NOMO-1 treated with dmso at 0.1 percent for 144 hours (cell line): ENCODE measurements around the gene KIDINS220.

Experiments
- DNase-seq: peaks from one replicate; lab custom pipeline; 2025; ENCODE audit not compliant: unreplicated experiment; lab: John Stamatoyannopoulos, UW

Gene KIDINS220

DNA sequence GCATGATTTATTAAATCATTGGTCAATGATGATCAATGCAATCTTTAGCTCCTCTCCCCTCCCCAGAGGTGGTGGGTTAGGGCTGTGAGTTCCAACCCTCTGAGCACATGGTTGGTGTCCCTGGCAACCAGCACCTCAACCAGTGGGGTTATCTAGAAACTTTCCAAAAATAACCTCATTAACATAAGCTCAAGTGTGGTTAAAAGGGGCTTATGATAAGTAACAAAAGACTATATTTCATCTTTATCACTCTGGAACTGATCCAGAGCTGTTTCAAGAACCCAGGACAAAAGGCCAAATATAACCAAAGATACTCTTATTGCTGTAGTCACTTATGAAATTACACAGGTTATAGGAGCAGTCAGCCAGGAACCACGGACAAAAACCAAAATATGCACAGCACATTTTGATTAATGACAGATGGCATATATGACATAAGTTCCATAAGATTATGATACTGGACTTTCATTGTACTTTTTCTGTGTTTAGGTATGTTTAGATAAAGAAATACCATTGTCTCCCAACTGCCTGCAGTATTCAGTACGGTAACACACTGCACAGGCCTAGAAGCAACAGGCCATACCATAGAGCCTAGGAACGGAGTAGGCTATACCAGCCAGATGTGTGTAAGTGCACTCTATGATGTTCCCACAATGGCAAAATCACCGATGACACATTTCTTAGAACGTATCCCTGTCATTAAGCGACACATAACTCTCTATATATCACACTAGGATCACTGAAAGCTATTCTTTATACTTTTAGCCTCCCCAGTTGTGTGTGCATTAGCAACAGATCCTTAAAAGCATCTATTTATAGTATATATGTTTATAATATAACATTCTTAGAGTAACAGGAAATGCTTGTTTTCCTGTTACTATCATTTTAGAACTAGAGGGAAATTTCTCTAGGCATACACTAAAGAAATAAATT is 31.9 kb downstream of the KIDINS220 start:
- DNase-seq: no peak

DNA sequence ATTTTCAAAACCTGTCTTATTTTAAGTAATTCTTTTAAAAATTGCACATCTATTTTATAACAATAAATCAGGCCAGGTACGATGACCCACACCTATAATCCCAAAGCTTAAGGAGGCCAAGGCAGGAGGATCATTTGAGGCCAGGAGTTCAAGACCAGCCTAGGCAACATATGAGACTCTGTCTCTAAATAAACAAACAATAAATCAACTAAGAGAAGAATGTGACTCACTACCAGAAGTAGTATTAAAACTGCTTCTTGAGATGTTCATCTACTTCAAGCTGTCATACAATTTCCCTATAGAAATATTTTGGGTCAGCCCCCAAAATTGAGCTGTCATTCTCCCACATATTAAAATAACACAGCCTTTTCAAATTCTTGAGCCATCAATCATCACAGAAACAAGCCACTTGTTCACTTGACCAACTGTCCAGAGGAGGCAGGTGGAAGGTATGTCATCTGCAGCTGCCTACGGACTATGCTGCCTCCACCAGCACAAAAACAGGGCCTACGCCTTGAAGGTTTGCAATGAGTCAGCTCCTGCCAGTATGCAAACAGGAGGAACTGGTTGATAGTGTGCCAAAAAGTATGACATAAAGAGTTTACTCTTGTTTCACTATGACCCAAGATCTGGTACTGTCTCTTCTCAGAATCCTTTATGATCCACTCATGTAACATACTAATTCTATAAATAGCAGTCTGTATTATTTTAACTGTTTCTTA is 33.6 kb downstream of the KIDINS220 start:
- DNase-seq: no peak

GRCh38 chr2:8802741-8803140 is 34.7 kb downstream of the KIDINS220 start:
- no peak for DNase-seq

GRCh38 chr2:8800821-8801220 is 36.6 kb downstream of the KIDINS220 start:
- no peak for DNase-seq

GRCh38 chr2:8800218-8800617 is 37.2 kb downstream of the KIDINS220 start:
- no peak for DNase-seq

DNA sequence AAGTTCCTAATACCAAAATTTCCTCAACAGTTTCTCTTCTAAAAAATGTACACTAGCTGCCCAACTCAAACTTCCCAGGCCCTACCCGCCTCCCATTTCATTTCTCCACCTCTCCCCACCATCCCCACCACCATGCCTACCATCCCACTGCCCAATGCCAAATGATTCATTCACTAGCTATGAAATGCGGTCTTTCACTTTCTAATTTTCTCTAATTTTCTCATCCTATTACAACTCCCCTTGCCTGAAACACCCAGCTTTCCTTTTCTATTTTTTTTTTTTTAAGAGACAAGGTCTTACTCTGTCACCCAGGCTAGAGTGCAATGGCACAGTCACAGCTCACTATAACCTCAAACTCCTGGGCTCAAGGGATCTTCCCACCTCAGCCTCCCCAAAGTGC is 38.4 kb downstream of the KIDINS220 start:
- no peak for DNase-seq

DNA sequence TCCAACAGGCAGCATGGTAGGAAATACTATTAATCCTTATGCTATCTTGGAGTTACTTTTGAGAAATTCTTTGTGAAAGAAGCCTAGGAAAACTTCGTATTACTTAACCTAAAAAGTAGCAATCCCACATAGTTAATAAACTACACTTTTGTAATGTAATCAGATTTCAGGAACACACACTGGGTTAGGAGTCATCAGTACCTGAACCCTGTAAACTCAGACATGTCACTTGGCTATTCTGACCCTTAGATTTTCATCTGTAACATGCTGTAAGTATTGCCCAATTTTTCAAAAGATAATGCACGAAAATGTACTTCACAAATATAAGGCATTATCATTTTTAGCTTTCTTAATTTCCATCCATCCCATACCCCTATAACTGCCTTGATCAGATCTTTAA is 39.0 kb downstream of the KIDINS220 start:
- DNase-seq: no peak

- DNase-seq: no peak
Observed at GRCh38 chr2:8797682-8798081, 39.7 kb downstream of the KIDINS220 start.

DNA sequence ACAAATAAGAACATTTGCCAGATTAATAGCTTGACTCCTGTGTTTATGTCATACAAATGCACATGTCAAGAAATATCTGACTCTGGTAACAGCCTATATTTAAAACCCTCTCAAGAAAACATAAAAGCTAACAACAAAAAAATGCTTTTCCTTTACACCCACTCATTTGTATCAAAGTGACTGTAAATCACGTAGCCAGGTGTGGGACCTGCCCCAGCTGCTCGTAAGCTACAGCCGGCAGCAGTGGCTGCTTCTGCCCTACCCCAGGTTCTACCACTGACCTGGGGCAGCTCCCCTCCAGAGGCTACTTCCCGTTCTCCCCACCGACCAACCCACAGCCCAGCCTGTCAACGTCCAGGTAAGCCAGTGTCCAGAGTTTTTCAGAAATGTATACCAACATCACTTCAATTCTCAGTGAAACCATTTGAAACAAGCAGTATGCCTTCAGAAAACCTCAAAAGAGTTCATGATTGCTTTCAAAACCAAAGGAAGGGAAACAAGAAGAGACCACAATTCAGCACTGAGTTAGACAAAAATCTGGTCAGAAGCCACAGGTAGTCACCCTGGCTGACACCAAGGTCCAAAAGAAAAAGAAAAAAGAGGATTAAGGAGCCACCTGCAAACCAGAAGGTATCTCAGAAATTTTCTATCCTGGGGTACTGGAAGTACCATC is 40.4 kb downstream of the KIDINS220 start:
- no peak for DNase-seq

DNA sequence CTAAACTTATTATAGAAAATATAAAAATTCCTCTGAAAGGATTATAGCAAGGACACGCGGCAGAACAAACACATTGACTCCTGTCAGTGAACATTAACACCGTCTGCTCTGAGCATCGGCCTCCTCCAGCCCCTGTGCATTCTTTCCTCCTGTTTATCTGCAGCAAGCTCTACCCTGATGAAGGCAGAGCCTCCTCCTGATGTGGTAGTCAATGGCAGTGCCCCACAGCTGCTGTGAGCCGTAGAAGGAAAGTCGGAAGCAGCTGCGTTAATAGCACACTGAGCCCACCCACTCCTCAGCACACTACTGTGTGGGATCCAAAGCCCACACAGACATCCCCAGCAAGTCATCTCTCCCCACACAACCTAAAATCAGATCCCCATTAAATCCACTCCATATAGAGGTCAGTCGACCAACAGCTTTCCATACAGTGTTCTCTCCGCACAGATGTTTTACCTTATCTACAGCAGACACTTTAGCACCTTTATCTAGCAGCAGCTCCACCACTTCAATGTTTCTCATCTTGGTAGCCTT is 41.0 kb downstream of the KIDINS220 start:
- no peak for DNase-seq

GRCh38 chr2:8794923-8795825 is 42.2 kb downstream of the KIDINS220 start:
- no peak for DNase-seq

- DNase-seq: no peak
Observed at GRCh38 chr2:8790739-8791162, 46.7 kb downstream of the KIDINS220 start.

DNA sequence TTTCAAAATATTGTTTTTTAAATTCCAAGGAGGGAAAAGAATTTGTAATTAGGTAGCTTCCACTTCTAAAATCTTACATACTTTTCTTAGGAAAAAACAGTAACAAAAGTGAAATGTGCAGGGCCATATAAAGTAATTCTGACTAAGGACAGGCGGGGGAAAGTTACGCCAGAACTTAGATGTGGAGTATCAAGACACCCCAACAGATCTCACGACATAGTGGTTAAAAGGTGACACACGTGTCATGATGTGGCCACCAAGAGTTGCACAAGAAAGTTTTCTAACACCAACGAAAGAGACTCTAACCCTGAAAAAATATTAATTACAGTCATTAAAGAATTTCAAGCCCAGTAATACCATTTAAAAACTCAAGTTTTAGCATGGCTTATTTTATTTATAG is 51.0 kb downstream of the KIDINS220 start:
- DNase-seq: no peak

DNA sequence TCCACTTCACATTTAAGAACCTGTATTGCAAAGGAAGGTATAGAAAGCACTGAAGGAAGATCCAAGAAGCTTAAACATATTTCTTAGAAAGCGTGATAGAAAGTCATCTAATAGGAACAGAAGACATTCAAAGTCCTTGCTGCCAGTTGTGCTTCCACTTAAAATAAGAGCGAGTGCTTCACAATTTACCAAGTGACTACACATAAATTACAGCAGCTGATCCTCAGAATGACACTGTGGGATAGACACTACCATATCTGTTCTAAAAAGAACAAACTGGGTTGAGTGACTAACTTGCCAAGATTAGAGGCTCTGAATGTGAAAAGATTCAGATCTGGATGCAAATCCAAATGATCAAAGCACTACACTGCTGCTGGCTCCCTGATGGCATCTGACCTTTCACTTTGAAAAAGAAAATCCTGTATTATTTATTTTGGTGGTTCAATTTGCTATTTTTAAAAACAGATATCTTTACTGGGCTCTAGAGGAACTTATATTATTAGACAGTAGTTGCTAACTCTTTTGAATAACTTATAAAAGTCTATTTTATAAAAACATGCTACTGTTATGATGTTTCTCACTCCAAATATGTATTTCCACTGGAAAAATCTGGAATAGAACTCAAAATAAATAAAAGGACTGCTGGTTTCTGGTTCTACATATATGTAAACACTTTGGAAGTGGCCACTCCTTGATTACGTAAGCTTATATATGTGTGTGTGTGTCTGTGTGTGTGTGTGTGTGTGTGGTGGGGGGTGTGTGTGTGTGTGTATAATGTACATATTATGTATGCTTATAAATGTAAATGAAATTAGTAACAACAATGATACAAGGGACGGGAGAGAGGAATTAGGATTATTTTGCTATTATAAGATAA is 57.4 kb downstream of the KIDINS220 start:
- DNase-seq: no peak

- no peak for DNase-seq
Observed at GRCh38 chr2:8774371-8774770, 63.0 kb downstream of the KIDINS220 start.

DNA sequence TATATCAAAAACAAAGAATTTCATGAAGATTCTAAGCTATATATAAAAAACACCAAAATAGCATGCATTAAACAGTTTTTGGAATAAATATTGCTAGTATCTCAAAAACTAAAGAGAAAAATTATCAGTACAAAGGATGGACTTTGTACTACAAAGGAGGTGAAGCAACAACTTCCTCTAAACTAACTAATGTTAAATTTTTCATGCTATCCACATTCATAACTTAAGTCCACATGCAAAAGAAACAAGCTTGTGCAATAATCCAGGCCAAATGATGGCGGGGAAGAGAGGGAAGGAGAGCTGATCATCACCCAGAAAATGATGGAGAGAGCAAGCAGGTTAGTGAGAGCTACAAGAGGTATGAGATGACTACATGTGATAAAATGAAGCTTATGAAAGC is 70.1 kb downstream of the KIDINS220 start:
- DNase-seq: peak; percentile 23

DNA sequence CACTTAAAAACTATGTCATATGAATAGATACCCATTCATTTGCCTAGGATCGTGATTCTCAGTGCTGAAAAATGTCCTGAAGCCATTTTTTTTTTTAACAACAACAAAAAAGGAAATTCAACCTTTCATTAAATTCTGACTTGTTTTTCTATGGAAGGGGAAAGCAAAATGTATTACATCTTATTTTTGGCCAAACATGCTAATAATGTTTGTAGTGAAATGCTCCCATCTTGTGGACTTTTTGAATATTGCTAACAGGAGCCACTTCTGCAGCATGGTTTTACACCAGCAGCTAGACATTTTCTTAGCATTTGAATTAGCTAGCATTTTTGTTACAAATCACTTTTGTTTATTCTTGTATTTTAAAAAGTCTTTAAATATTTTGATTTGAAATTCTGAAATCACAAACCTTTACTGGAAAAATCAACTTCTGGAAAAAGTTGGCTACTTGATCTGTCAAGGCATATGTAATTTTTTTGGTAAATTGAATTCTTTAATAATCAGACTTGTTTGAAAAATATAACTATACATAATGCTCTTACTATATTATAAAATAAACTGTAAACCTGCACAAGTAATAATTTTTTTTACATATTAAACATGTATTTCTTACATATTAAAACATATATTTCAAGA is 75.8 kb downstream of the KIDINS220 start:
- no peak for DNase-seq

- no peak for DNase-seq
Observed at GRCh38 chr2:8756716-8757115, 80.7 kb downstream of the KIDINS220 start.

DNA sequence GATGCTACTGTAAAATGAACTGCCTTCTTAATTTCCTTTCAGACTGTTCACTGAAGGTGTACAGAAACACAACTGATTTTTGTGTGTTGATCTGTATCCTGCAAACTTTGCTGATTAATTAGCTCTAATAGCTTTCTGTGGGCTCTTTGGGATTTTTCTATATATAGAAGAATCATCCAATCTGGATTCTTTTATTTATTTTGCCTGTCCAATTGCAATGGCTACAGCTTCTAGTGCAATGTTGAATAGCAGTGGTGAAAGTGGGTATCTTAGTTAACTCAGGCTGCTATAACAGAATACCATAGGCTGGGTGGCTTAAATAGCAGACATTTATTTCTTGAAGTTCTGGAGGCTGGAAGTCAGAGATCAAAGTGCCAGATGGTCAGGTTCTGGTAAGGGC is 81.2 kb downstream of the KIDINS220 start:
- no peak for DNase-seq
